HEK293 (cell line): ENCODE measurements around the gene ALOX12.

Experiments used
- CTCF ChIA-PET: fragments of 350-600 bp; formaldehyde crosslinking; extraction: SDS; loops from one replicate; lab custom pipeline; 2021; ENCODE audit warnings: antibody characterized with exemption; lab: Yijun Ruan, JAX
- POLR2A ChIA-PET: fragments of 300-600 bp; formaldehyde crosslinking; extraction: SDS; loops from one replicate; lab custom pipeline; 2020; ENCODE audit warnings: antibody characterized with exemption, inconsistent platforms; lab: Yijun Ruan, JAX
- H3K27ac ChIP-seq: fragments of 200-500 bp; sonication (Bioruptor generic); 2 replicates; pipeline ENCODE4 v1.5.1; 2014; ENCODE audit warnings: low read depth, low read length, control low read depth, inconsistent platforms; ENCODE audit errors: extremely low read depth
- H3K36me3 ChIP-seq, 2 experiments: fragments of 200-500 bp in 1 of 2; sonication (Bioruptor generic) in 1 of 2; 1 replicate in 1 of 2; 2 replicates in 1 of 2; pipeline ENCODE4 v1.5.1; 2014 to 2017; ENCODE audit warnings: inconsistent platforms in 2 of 2, low read length in 2 of 2; ENCODE audit not compliant: control insufficient read depth in 2 of 2, insufficient read depth in 1 of 2
- H3K4me1 ChIP-seq: fragments of 200-500 bp; sonication (Bioruptor generic); 2 replicates; pipeline ENCODE4 v1.5.1; 2014; ENCODE audit warnings: mild to moderate bottlenecking, low read length, inconsistent platforms; ENCODE audit not compliant: control insufficient read depth, insufficient read depth
- H3K4me3 ChIP-seq: 2 replicates; pipeline ENCODE4 v1.5.1; 2011; ENCODE audit warnings: low read depth, mild to moderate bottlenecking, control low read depth, low read length, moderate library complexity
- H3K9me3 ChIP-seq: fragments of 200-500 bp; sonication (Bioruptor generic); 2 replicates; pipeline ENCODE4 v1.5.1; 2014; ENCODE audit warnings: low read depth, low read length, inconsistent platforms; ENCODE audit not compliant: control insufficient read depth, insufficient read depth
- CTCF ChIP-seq: fragments of 450-650 bp; formaldehyde crosslinking; IDR thresholded peaks from 2 replicates; pipeline ENCODE4 v1.5.1; 2016; ENCODE audit warnings: missing biosample characterization, missing genetic modification characterization
- EGR2 ChIP-seq: fragments of 450-650 bp; formaldehyde crosslinking; IDR thresholded peaks from 2 replicates; pipeline ENCODE4 v1.5.1; 2016; ENCODE audit warnings: low read depth, missing biosample characterization, missing genetic modification characterization
- GLIS1 ChIP-seq: fragments of 450-650 bp; formaldehyde crosslinking; IDR thresholded peaks from 2 replicates; pipeline ENCODE4 v1.5.1; 2016; ENCODE audit warnings: missing biosample characterization, missing genetic modification characterization
- GLIS2 ChIP-seq: fragments of 450-650 bp; formaldehyde crosslinking; IDR thresholded peaks from 2 replicates; pipeline ENCODE4 v1.5.1; 2016; ENCODE audit warnings: missing biosample characterization, missing genetic modification characterization
- PBX3 ChIP-seq: sonication (generic); formaldehyde crosslinking; IDR thresholded peaks from 2 replicates; pipeline ENCODE4 v1.8.1; 2022; ENCODE audit warnings: mild to moderate bottlenecking, moderate library complexity, missing genetic modification reagents
- PRDM10 ChIP-seq: fragments of 450-650 bp; formaldehyde crosslinking; IDR thresholded peaks from 2 replicates; pipeline ENCODE4 v1.5.1; 2016; ENCODE audit warnings: missing biosample characterization, missing genetic modification characterization
- RBAK ChIP-seq: fragments of 450-650 bp; formaldehyde crosslinking; IDR thresholded peaks from 2 replicates; pipeline ENCODE4 v1.5.1; 2016; ENCODE audit warnings: missing biosample characterization, missing genetic modification characterization
- ZFHX2 ChIP-seq: fragments of 450-650 bp; formaldehyde crosslinking; conservative IDR thresholded peaks from 2 replicates; pipeline ENCODE4 v1.5.1; 2016; ENCODE audit warnings: missing biosample characterization, missing genetic modification characterization
- ZIC2 ChIP-seq: fragments of 450-650 bp; formaldehyde crosslinking; IDR thresholded peaks from 2 replicates; pipeline ENCODE4 v1.5.1; 2016; ENCODE audit warnings: missing biosample characterization, missing genetic modification characterization
- ZNF223 ChIP-seq: fragments of 450-650 bp; formaldehyde crosslinking; IDR thresholded peaks from 2 replicates; pipeline ENCODE4 v1.5.1; 2016; ENCODE audit warnings: missing biosample characterization, missing genetic modification characterization
- ZNF26 ChIP-seq: fragments of 450-650 bp; formaldehyde crosslinking; IDR thresholded peaks from 2 replicates; pipeline ENCODE4 v1.5.1; 2016; ENCODE audit warnings: missing biosample characterization, missing genetic modification characterization
- ZNF335 ChIP-seq: fragments of 450-650 bp; formaldehyde crosslinking; conservative IDR thresholded peaks from 2 replicates; pipeline ENCODE4 v1.5.1; 2016; ENCODE audit warnings: missing biosample characterization, missing genetic modification characterization
- ZNF560 ChIP-seq: fragments of 450-650 bp; formaldehyde crosslinking; IDR thresholded peaks from 2 replicates; pipeline ENCODE4 v1.5.1; 2017; ENCODE audit warnings: missing biosample characterization, missing genetic modification characterization, borderline replicate concordance
- ZNF621 ChIP-seq: fragments of 450-650 bp; formaldehyde crosslinking; IDR thresholded peaks from 2 replicates; pipeline ENCODE4 v1.5.1; 2017; ENCODE audit warnings: missing biosample characterization, missing genetic modification characterization
- ZNF785 ChIP-seq: fragments of 450-650 bp; formaldehyde crosslinking; IDR thresholded peaks from 2 replicates; pipeline ENCODE4 v1.5.1; 2016; ENCODE audit warnings: missing biosample characterization, missing genetic modification characterization

Gene ALOX12

GRCh38 chr17:7038025-7038862, 42.4 kb downstream of the ALOX12 start:
- peaks cover 2% of the 10 kb centered on the region; the same call in 1 of the 2 replicates for H3K4me1 ChIP-seq
- TF ChIP-seq ZFHX2 (0 out of 2 replicates have a peak, but pooled peaks have one; percentile 23), GLIS2 (tag by site-specific recombination) (peak; percentile 39; the same call in 1 of the 2 replicates), CTCF (tag by site-specific recombination) (peak; percentile 69), ZNF560 (no peak), EGR2 (tag by site-specific recombination) (0 out of 2 replicates have a peak, but pooled peaks have one; percentile 8), RBAK (tag by site-specific recombination) (no peak)
- H3K9me3 ChIP-seq = no peaks in the 10 kb centered on the region
- CTCF ChIA-PET = interaction anchor here (0.6 to 3.5 kb wide), 11 partner anchors 8 to 1495 kb away, joined by 3 to 33 read pairs (median 5); no protein-coding TSS in a partner anchor
- POLR2A ChIA-PET = no interaction called here
- no peak overlapping the region for H3K27ac ChIP-seq
- H3K36me3 ChIP-seq = peaks cover 0 to 4% of the 10 kb centered on the region in 2 experiments; a peak in 1 of 3 replicates
- H3K4me3 ChIP-seq = no peak overlapping the region

GRCh38 chr17:7039832-7040231, 44.0 kb downstream of the ALOX12 start:
- ChIA-PET CTCF (interaction anchor here (0.7 to 2.8 kb wide), 4 partner anchors 12 to 647 kb away, joined by 3 to 12 read pairs (median 8); partner anchors contain the start of gene TP53), POLR2A (no interaction called here)
- no peaks in the 10 kb centered on the region for H3K9me3 ChIP-seq
- peaks cover 0 to 4% of the 10 kb centered on the region in 2 experiments; a peak in 1 of 3 replicates for H3K36me3 ChIP-seq
- no peak overlapping the region for H3K4me3 ChIP-seq
- peaks cover 1% of the 10 kb centered on the region; the same call in 1 of the 2 replicates for H3K4me1 ChIP-seq
- no peak for TF ChIP-seq ZNF26 (tag by site-specific recombination)
- TF ChIP-seq PRDM10 (tag by site-specific recombination) = no peak
- no peak for TF ChIP-seq ZNF335 (tag by site-specific recombination)
- H3K27ac ChIP-seq = no peak overlapping the region

- H3K4me3 ChIP-seq = no peak overlapping the region
- POLR2A ChIA-PET = interaction anchor here (0.7 kb wide), 1 partner anchor 125 kb away, joined by 6 read pairs; no protein-coding TSS in a partner anchor
- CTCF ChIA-PET = interaction anchor here (0.5 to 2.8 kb wide), 5 partner anchors 10 to 333 kb away, joined by 3 to 12 read pairs (median 4); no protein-coding TSS in a partner anchor
- peaks cover 0 to 4% of the 10 kb centered on the region in 2 experiments; a peak in 1 of 3 replicates for H3K36me3 ChIP-seq
- H3K9me3 ChIP-seq = no peaks in the 10 kb centered on the region
- no peak overlapping the region for H3K27ac ChIP-seq
- peak; percentile 52; the same call in 1 of the 2 replicates for TF ChIP-seq GLIS2 (tag by site-specific recombination)
- TF ChIP-seq GLIS1 (tag by site-specific recombination) = peak; percentile 80
- peak; percentile 32; the same call in 1 of the 2 replicates for TF ChIP-seq EGR2 (tag by site-specific recombination)
- no peak for TF ChIP-seq ZNF335 (tag by site-specific recombination)
- TF ChIP-seq ZIC2 (tag by site-specific recombination) = peak; percentile 51
- no peak for TF ChIP-seq PBX3
- no peak for TF ChIP-seq ZNF223 (tag by site-specific recombination)
- TF ChIP-seq ZNF785 (tag by site-specific recombination) = no peak
- TF ChIP-seq ZNF621 (tag by site-specific recombination) = no peak
- TF ChIP-seq ZFHX2 = peak; percentile 72
- TF ChIP-seq, all 188 proteins: peak for 5
- peaks cover 6% of the 10 kb centered on the region; the same call in 1 of the 2 replicates for H3K4me1 ChIP-seq
Measured at GRCh38 chr17:7041607-7042500, 46.0 kb downstream of the ALOX12 start.
